ENCODE results near the gene GOLGA8Q.
"Not testable (repeated sequence)": the region's sequence is repeated elsewhere in the genome, so short reads cannot be mapped to it uniquely, and the experiment has no call there.

GRCh38 chr15:30579394-30579970, 27.6 kb downstream of the GOLGA8Q start:
- not testable (repeated sequence) for TF ChIP-seq POLR2A, CTCF (IDR thresholded peaks at IDR 0.05)

All from thyroid gland (tissue), 4 donors.